ENCODE results near the gene C1QL4.
"Not testable (repeated sequence)": the region's sequence is repeated elsewhere in the genome, so short reads cannot be mapped to it uniquely, and the experiment has no call there.

C1QL4 gene

GRCh38 chr12:49284672-49285071, 52.3 kb downstream of the C1QL4 start:
- DNase-seq (ENCODE audit: low read depth, low spot score): no peak
- H3K27ac ChIP-seq: no peak overlapping the region

- H3K27ac ChIP-seq: no peak overlapping the region
- no peak for DNase-seq (ENCODE audit: low read depth, low spot score)
Measured at GRCh38 chr12:49283541-49284429, 53.2 kb downstream of the C1QL4 start.

GRCh38 chr12:49282740-49283375, 54.1 kb downstream of the C1QL4 start:
- not testable (repeated sequence) for DNase-seq (ENCODE audit: low read depth, low spot score); H3K27ac ChIP-seq
